Liver (tissue), 9 donors: ENCODE measurements around the gene CREG2. TPM values are rescaled to one million over a fixed set of nuclear protein-coding genes. Genes with fewer than 3 reads are reported as not detected.

Experiments used
- DNase-seq: peaks from one replicate; pipeline ENCODE4 v3.0.0-alpha.2; 2017; ENCODE audit warnings: low spot score
- H3K27ac ChIP-seq, 2 donors: one replicate each; pipeline ENCODE4 v1.7.0; 2013; ENCODE audit warnings: inconsistent platforms in 2 of 2, low read length in 2 of 2, control low read depth in 1 of 2, low read depth in 1 of 2, mild to moderate bottlenecking in 1 of 2
- H3K27me3 ChIP-seq, 4 donors: one replicate each; pipeline versions ENCODE4 v1.6.1 to v1.7.0; 2013; ENCODE audit warnings: low read length in 3 of 4, inconsistent platforms in 1 of 4, mild to moderate bottlenecking in 1 of 4, moderate library complexity in 1 of 4; ENCODE audit not compliant: control insufficient read depth in 4 of 4, insufficient read depth in 4 of 4
- H3K36me3 ChIP-seq, 4 donors: one replicate each; pipeline versions ENCODE4 v1.6.1 to v1.7.0; 2013; ENCODE audit warnings: low read length in 3 of 4, mild to moderate bottlenecking in 3 of 4, low read depth in 1 of 4, moderate library complexity in 1 of 4; ENCODE audit not compliant: control insufficient read depth in 4 of 4, insufficient read depth in 3 of 4
- H3K4me1 ChIP-seq, 4 donors: one replicate each; pipeline versions ENCODE4 v1.6.1 to v1.7.0; 2013; ENCODE audit warnings: low read length in 3 of 4, mild to moderate bottlenecking in 3 of 4, moderate library complexity in 1 of 4; ENCODE audit not compliant: control insufficient read depth in 4 of 4, insufficient read depth in 4 of 4
- H3K4me3 ChIP-seq, 3 donors: one replicate each; pipeline versions ENCODE4 v1.6.1 to v1.7.0; 2013; ENCODE audit warnings: low read length in 3 of 3, control low read depth in 1 of 3, low read depth in 1 of 3, mild to moderate bottlenecking in 1 of 3
- H3K9ac ChIP-seq, 2 donors: one replicate each; pipeline ENCODE4 v1.7.0; 2013; ENCODE audit warnings: low read length in 2 of 2, mild to moderate bottlenecking in 2 of 2, moderate library complexity in 2 of 2, control low read depth in 1 of 2, low read depth in 1 of 2
- H3K9me3 ChIP-seq, 4 donors: one replicate each; pipeline versions ENCODE4 v1.6.1 to v1.7.0; 2013; ENCODE audit warnings: low read length in 3 of 4; ENCODE audit not compliant: control insufficient read depth in 4 of 4
- ATF3 ChIP-seq: IDR thresholded peaks from 2 replicates; pipeline ENCODE4 v1.6.1; 2016; ENCODE audit warnings: antibody characterized with exemption
- CTCF ChIP-seq: fragments of 150-350 bp; IDR thresholded peaks from 2 replicates; pipeline ENCODE4 v1.5.1; 2017; ENCODE audit warnings: improper control_type of control experiment, low read depth, low read length; ENCODE audit not compliant: missing input control
- EGR1 ChIP-seq, 2 donors: IDR thresholded peaks; 2 replicates each; pipeline ENCODE4 v1.6.1; 2016 to 2018; ENCODE audit warnings: antibody characterized with exemption in 2 of 2, low read depth in 2 of 2
- FOXA1 ChIP-seq: IDR thresholded peaks from 2 replicates; pipeline ENCODE4 v1.6.1; 2016; ENCODE audit warnings: antibody characterized with exemption
- FOXA2 ChIP-seq: IDR thresholded peaks from 2 replicates; pipeline ENCODE4 v1.6.1; 2016; ENCODE audit warnings: antibody characterized with exemption
- GABPA ChIP-seq, 2 donors: IDR thresholded peaks in 1 of 2; conservative IDR thresholded peaks in 1 of 2; 2 replicates each; pipeline ENCODE4 v1.6.1; 2016; ENCODE audit warnings: antibody characterized with exemption in 2 of 2, mild to moderate bottlenecking in 1 of 2, moderate library complexity in 1 of 2
- HNF4A ChIP-seq, 2 donors: conservative IDR thresholded peaks; 2 replicates each; pipeline ENCODE4 v1.6.1; 2016; ENCODE audit warnings: antibody characterized with exemption in 2 of 2, mild to moderate bottlenecking in 2 of 2
- HNF4G ChIP-seq: IDR thresholded peaks from 2 replicates; pipeline ENCODE4 v1.6.1; 2016; ENCODE audit warnings: antibody characterized with exemption
- JUND ChIP-seq, 2 donors: IDR thresholded peaks; 2 replicates each; pipeline ENCODE4 v1.6.1; 2016; ENCODE audit warnings: antibody characterized with exemption in 2 of 2
- NR2F2 ChIP-seq: IDR thresholded peaks from 2 replicates; pipeline ENCODE4 v1.6.1; 2016; ENCODE audit warnings: antibody characterized with exemption
- RAD21 ChIP-seq, 2 donors: IDR thresholded peaks; 2 replicates each; pipeline ENCODE4 v1.6.1; 2016; ENCODE audit warnings: antibody characterized with exemption in 2 of 2, mild to moderate bottlenecking in 2 of 2
- SP1 ChIP-seq: IDR thresholded peaks from 2 replicates; pipeline ENCODE4 v1.6.1; 2018; ENCODE audit warnings: antibody characterized with exemption, mild to moderate bottlenecking
- YY1 ChIP-seq: IDR thresholded peaks from 2 replicates; pipeline ENCODE4 v1.6.1; 2016; ENCODE audit warnings: antibody characterized with exemption, mild to moderate bottlenecking
- WGBS: extraction: QIAGEN DNeasy Blood & Tissue Kit; methylation state at CpG from one replicate; pipeline ENCODE4 v1.1.7; 2013; 5-methylcytosine and 5-hydroxymethylcytosine counted together
- polyA plus RNA-seq, 2 donors: library from polyadenylated mRNA; stranded (reverse) in 1 of 2; unstranded in 1 of 2; fragments of 200-250 nt in 1 of 2; fragments of >200 nt in 1 of 2; fragmentation: Nextera tagmentation in 1 of 2; extraction: Ambion mirVana in 1 of 2; gene quantifications; one replicate each; pipeline versions ENCODE4 v1.2.1 to v1.2.3, GENCODE V29; 2013 to 2015
- total RNA-seq, 2 donors: library from RNA; depleted of rRNA; stranded (reverse); fragments of >200 nt; gene quantifications; one replicate each; pipeline ENCODE4 v1.2.3, GENCODE V29; 2014
- TF ChIP-seq, protein P1 (sequence below): IDR thresholded peaks from 2 replicates; pipeline ENCODE4 v1.6.1; 2016; ENCODE audit warnings: antibody characterized with exemption
- TF ChIP-seq, protein P2 (sequence below): IDR thresholded peaks from 2 replicates; pipeline ENCODE4 v1.6.1; 2016; ENCODE audit warnings: antibody characterized with exemption
- donor health status: healthy.
- donor health status: healthy.
- donor health status: healthy.
- donor health status: healthy.
- donor health status: healthy.

CREG2 gene
- total and polyA plus RNA-seq, 4 donors: 0.05 TPM; not detected in 3

GRCh38 chr2:101361121-101361520 is 26.2 kb downstream of the CREG2 start:
- Histone ChIP-seq H3K9ac (no peak overlapping the region), H3K27ac (no peak overlapping the region), H3K4me3 (no peak overlapping the region), H3K9me3 (no peaks in the 10 kb centered on the region), H3K27me3 (no peaks in the 10 kb centered on the region), H3K36me3 (no peaks in the 10 kb centered on the region), H3K4me1 (no peaks in the 10 kb centered on the region)
- TF ChIP-seq SP1 (no peak), GABPA (IDR thresholded peaks at IDR 0.05 in 1 of 2, conservative IDR thresholded peaks at IDR 0.05 in 1 of 2) (no peak), ATF3 (no peak), YY1 (no peak), EGR1 (IDR thresholded peaks at IDR 0.05; ENCODE audit: low read depth in 2 of 2) (no peak), JUND (IDR thresholded peaks at IDR 0.05) (no peak), CTCF (no peak), HNF4A (conservative IDR thresholded peaks at IDR 0.05) (no peak), NR2F2 (no peak), RAD21 (IDR thresholded peaks at IDR 0.05) (no peak)
- TF ChIP-seq, protein P1, sequence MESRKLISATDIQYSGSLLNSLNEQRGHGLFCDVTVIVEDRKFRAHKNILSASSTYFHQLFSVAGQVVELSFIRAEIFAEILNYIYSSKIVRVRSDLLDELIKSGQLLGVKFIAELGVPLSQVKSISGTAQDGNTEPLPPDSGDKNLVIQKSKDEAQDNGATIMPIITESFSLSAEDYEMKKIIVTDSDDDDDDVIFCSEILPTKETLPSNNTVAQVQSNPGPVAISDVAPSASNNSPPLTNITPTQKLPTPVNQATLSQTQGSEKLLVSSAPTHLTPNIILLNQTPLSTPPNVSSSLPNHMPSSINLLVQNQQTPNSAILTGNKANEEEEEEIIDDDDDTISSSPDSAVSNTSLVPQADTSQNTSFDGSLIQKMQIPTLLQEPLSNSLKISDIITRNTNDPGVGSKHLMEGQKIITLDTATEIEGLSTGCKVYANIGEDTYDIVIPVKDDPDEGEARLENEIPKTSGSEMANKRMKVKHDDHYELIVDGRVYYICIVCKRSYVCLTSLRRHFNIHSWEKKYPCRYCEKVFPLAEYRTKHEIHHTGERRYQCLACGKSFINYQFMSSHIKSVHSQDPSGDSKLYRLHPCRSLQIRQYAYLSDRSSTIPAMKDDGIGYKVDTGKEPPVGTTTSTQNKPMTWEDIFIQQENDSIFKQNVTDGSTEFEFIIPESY: no peak
- TF ChIP-seq, protein P2, sequence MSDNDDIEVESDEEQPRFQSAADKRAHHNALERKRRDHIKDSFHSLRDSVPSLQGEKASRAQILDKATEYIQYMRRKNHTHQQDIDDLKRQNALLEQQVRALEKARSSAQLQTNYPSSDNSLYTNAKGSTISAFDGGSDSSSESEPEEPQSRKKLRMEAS: no peak
- DNase-seq: no peak
- 73% methylated on average over 4 of the region's 4 CpGs for WGBS

DNA sequence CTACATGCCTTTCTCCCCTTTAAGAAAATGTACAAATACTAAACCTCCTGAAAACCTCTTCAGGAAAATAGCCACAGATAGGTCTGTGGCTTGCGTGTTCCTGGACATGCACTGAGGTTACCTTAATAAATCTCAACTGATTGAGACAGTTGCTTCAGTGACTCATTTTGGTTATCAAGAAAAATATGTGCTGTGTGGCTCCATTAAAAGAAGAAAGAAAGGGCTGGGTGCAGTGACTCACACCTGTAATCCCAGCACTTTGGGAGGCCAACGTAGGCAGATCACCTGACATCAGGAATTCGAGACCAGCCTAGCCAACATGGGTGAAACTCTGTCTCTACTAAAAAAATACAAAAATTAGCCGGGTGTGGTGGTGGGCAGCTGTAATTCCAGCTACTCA is 27.1 kb downstream of the CREG2 start:
- no peaks in the 10 kb centered on the region for H3K27me3 ChIP-seq
- no peak overlapping the region for H3K9ac ChIP-seq
- no peaks in the 10 kb centered on the region for H3K9me3 ChIP-seq
- no peak for TF ChIP-seq FOXA2
- TF ChIP-seq FOXA1: no peak
- no peak for TF ChIP-seq HNF4G
- no peak overlapping the region for H3K27ac ChIP-seq
- 69% methylated on average over 4 of the region's 4 CpGs for WGBS
- H3K4me1 ChIP-seq: no peaks in the 10 kb centered on the region
- H3K36me3 ChIP-seq: no peaks in the 10 kb centered on the region
- no peak for DNase-seq
- no peak overlapping the region for H3K4me3 ChIP-seq

- WGBS: 94% methylated on average over 7 of the region's 7 CpGs
- no peak overlapping the region for H3K4me3 ChIP-seq
- H3K9me3 ChIP-seq: no peaks in the 10 kb centered on the region
- no peaks in the 10 kb centered on the region for H3K4me1 ChIP-seq
- no peak for TF ChIP-seq JUND (IDR thresholded peaks at IDR 0.05)
- TF ChIP-seq CTCF: no peak
- TF ChIP-seq EGR1 (IDR thresholded peaks at IDR 0.05; ENCODE audit: low read depth in 2 of 2): no peak
- TF ChIP-seq HNF4G: no peak
- no peak for TF ChIP-seq FOXA2
- no peak overlapping the region for H3K9ac ChIP-seq
- no peak for DNase-seq
- H3K36me3 ChIP-seq: no peaks in the 10 kb centered on the region
- H3K27ac ChIP-seq: no peak overlapping the region
- no peaks in the 10 kb centered on the region for H3K27me3 ChIP-seq
Measured at GRCh38 chr2:101359410-101359954, 27.8 kb downstream of the CREG2 start.
